Activated CD4-positive, CD25-positive, alpha-beta regulatory T cell treated with anti-CD3 and anti-CD28 coated beads, Interleukin-2, amount 50 U/mL, for 72 hours (primary cell): ENCODE data around the gene SSX4.
"Not testable (repeated sequence)": the region's sequence is repeated elsewhere in the genome, so short reads cannot be mapped to it uniquely, and the experiment has no call there.

ENCODE experiments used
- DNase-seq: peaks from one replicate; pipeline ENCODE4 v3.0.0; 2021

Gene SSX4, protein sequence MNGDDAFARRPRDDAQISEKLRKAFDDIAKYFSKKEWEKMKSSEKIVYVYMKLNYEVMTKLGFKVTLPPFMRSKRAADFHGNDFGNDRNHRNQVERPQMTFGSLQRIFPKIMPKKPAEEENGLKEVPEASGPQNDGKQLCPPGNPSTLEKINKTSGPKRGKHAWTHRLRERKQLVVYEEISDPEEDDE

DNA sequence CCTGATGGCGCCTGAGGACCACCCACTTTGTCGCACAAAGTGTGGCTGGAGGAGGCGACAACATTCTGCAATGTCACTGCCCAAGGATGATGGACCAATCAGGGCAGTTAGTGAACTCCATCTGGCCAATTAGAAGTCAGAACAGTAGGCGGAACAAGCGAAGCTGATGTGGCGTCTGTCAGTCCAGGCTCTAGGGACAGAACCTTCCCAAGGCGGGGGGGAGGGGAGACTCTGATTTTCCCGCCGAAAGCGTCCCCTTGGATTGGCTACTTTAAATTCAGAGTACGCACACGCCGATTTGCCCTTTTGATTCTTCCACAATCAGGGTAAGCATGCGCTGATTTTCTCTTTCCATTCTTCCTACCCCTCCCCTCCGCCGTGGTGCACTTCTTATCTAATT, at the start of gene SSX4:
TSS of gene SSX4 (plus strand) at position 301 of the 400 bp plus-strand sequence. CDS start 515 bp downstream, outside the sequence.
- DNase-seq, result not testable (repeated sequence)

DNA sequence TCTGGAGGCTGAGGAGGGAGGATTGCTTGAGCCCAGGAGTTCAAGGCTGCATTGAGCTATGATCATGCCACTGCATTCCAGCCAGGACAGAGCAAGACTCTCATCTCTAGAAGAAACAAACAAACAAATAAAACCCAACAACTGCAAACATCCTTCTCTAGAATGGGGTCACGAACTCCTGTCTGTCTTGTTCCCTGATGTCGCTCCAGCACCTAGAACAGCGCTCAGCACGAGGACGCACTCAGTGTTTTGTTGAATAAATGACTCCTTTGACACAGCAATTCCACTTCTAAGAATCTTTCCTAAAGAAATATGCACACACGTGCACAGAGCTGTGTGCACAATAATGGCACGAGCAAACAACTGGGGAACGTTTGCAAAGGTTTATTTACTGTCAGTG, 37.3 kb upstream of the SSX4 start:
- not testable (repeated sequence) for DNase-seq

DNA sequence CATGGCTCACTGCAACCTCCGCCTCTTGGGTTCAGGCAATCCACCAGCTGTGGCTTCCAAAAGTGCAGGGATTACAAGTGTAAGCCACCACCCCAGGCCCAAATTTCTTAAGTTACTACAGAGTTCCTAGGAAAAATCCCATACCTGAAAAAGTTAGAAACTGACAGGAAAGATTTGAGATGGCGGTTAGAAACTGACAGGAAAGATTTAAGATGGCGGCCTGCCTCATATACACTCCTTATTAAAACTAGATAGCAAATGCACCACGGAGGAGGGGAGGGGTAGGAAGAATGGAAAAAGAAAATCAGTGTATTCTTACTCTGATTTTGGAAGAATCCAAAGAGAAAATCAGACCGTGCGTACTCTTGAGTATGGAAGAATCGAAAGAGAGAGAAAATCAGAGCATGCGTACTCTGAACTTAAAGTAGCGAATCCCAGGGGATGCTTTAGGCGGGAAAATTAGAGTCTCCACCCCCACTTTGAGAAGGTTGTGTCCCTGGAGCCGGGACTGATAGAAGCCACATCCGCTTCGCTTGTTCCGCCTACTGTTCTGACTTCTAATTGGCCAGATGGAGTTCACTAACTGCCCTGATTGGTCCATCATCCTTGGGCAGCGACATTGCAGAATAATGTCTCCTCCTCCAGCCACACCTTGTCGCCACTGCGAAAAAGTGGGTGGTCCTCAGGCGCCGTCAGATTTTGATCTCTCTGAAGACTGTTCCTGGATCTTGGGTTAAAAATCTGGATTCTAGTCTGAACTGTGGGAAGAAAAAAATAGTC, 26.8 kb upstream of the SSX4 start, which contains the start of gene SSX3:
TSS of gene SSX3 (minus strand) at position 389 of the 780 bp plus-strand sequence. CDS start 1,454 bp downstream, outside the sequence.
- not testable (repeated sequence) for DNase-seq

DNA sequence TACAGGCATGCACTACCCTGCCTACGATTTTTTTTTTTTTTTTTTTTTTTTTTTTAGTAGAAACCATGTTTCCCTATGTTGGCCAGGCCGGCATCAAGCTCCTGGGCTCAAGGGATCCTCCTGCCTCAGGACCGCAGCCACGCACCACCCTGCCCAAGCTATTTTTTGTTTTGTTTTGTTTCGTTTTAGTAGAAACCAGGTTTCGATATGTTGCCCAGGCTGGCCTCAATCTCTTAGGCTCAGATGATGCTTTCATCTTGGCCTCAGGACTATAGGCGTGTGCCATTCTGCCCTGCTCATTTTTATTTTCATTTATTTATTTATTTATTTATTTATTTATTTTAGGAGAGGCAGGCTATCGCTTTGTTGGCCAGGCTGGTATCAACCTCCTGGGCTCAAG, 25.7 kb upstream of the SSX4 start:
- DNase-seq, result no peak

DNA sequence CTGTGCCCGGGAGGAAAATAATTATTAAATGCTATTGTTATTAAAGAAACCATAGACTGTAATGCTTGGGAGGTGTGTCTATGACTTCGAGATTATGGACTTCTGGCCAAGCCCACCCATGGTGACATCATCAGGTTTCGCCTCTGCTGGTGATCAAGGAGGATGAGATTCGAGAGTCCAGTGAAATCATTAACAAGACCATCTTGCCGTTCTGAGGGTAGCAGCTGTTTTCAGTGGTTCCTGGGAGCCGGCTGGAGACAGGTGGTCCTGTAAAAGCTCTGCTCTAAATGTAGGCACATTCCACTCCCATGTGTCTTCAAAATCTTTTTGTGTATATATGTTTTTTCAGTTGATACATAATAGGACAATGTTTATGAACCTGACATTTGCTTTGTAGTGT, 24.1 kb upstream of the SSX4 start:
- not testable (repeated sequence) for DNase-seq

DNA sequence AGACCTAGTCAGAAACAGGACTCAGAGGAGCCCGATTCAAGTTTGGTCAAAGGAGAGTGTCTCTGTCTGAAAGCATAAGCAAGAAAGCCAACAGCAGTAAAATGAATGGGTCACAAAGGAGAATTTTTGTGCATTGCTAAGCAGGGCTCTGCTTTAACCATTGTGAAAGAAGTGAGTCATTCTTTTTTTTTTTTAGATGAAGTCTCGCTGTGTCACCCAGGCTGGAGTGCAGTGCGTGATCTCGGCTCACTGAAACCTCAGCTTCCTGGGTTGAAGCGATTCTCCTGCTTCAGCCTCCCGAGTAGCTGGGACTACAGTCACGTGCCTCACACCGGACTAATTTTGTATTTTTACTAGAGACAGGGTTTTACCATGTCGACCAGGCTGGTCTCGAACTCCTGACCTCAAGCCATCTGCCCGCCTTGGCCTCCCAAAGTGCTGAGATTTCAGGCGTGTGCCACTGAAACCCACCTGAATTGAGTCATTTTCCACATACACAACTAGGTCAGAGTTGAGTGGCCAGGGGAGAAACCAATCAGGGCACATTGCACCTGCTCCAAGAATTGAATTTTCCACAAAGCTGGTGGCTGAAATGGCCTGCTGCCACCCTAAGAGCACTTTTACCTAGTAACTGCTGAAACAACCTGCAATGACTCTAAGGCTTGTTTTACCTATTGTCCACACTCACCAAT, 15.5 kb upstream of the SSX4 start:
- not testable (repeated sequence) for DNase-seq

DNA sequence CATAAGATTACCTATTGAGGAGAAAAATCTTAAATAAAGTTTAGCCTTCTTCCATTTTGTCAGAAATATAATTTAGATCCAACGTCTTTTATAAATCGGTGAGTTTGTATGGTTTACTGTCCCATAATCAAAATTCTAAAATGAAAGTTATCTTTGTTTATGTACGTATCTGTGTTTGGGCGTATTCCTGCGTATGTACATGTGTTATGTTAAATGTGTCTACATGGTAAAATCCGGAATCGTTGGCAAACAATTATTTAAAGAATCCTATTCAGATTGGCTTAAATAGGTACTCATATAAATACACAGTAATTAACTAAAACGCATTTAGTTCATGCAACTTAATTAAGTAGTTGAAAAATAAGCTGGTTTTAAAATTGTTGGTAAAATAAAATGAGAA, 12.9 kb upstream of the SSX4 start:
- not testable (repeated sequence) for DNase-seq

DNA sequence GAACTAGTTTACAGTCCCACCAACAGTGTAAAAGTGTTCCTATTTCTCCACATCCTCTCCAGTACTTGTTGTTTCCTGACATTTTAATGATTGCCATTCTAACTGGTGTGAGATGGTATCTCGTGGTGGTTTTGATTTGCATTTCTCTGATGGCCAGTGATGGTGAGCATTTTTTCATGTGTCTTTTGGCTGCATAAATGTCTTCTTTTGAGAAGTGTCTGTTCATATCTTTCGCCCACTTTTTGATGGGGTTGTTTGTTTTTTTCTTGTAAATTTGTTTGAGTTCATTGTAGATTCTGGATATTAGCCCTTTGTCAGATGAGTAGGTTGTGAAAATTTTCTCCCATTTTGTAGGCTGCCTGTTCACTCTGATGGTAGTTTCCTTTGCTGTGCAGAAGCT, 13.6 kb downstream of the SSX4 start:
- DNase-seq, result not testable (repeated sequence)

DNA sequence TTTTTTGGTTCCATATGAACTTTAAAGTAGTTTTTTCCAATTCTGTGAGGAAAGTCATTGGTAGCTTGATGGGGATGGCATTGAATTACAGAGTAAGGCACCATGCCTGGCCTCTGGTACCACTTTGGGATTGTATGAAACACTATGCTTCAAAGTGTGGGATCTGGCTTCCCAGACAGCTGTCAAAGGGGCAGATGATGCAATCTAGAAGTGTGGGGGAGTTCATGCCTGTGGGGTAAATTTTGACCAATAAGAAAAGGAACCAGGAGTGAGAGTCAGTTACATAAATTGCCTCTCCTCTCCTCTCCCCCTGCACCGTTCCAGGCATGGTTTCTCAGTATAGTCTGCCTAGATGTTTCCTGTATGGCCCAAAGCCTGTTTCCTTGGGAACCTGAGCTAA, 14.5 kb downstream of the SSX4 start:
- not testable (repeated sequence) for DNase-seq

DNA sequence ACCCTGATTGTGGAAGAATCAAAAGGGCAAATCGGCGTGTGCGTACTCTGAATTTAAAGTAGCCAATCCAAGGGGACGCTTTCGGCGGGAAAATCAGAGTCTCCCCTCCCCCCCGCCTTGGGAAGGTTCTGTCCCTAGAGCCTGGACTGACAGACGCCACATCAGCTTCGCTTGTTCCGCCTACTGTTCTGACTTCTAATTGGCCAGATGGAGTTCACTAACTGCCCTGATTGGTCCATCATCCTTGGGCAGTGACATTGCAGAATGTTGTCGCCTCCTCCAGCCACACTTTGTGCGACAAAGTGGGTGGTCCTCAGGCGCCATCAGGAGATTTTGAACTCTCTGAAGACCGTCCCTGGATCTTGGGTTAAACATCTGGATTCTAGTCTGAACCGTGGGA, 28.5 kb downstream of the SSX4 start, which contains the start of gene SSX4B:
TSS of gene SSX4B (minus strand) at position 101 of the 400 bp plus-strand sequence. CDS start 588 bp downstream, outside the sequence.
- DNase-seq, result not testable (repeated sequence)

DNA sequence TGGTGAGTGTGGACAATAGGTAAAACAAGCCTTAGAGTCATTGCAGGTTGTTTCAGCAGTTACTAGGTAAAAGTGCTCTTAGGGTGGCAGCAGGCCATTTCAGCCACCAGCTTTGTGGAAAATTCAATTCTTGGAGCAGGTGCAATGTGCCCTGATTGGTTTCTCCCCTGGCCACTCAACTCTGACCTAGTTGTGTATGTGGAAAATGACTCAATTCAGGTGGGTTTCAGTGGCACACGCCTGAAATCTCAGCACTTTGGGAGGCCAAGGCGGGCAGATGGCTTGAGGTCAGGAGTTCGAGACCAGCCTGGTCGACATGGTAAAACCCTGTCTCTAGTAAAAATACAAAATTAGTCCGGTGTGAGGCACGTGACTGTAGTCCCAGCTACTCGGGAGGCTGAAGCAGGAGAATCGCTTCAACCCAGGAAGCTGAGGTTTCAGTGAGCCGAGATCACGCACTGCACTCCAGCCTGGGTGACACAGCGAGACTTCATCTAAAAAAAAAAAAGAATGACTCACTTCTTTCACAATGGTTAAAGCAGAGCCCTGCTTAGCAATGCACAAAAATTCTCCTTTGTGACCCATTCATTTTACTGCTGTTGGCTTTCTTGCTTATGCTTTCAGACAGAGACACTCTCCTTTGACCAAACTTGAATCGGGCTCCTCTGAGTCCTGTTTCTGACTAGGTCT, 43.8 kb downstream of the SSX4 start:
- not testable (repeated sequence) for DNase-seq

DNA sequence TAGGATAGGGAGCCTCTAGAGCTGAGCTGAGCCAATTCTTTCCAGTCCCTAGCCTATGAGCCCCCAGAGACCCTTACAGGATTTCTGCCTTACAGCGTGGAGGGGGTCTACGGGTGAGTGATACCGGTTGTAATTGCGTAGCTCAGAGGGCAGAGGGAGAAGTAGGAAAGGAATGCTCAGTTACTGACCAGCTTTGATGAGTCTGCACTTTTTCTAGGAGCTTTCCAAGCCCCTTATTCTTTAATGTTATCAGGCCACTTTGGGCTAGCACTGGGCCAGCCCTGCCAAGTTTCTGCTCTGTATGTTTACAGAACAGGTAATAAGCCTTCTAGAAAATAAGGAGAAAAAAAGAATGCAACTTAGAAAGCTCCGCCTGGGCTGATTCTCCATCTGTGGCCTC, 46.3 kb downstream of the SSX4 start:
- not testable (repeated sequence) for DNase-seq

DNA sequence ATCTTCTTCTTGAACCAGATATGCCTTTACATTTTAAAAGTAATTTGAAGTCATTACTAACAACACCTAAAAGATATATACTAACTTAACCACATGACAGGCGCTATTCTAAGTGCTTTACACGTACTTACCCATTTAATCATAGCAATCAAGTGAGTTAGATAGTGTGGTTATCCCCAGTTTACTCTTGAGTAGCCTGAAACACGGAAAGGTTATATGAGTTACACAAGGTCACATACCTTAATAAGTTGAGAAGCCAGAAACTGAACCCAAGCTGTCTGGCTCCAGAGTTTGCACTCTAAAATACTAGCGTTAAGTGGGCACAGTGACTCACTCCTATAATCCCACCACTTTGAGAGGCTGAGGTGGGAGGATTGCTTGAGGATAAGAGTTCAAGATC, 46.8 kb downstream of the SSX4 start:
- DNase-seq, result not testable (repeated sequence)

DNA sequence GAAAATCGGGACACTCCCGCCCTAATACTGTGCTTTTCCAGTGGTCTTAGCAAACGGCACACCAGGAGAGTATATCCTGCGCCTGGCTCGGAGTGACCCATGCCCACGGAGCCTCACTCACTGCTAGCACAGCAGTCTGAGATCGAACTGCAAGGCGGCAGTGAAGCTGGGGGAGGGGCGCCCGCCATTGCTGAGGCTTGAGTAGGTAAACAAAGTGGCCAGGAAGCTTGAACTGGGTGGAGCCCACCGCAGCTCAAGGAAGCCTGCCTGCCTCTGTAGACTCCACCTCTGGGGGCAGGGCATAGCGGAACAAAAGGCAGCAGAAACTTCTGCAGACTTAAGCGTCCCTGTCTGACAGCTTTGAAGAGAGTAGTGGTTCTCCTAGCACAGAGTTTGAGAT, 50.4 kb downstream of the SSX4 start:
- not testable (repeated sequence) for DNase-seq
